Omental fat pad (tissue), 4 donors: ENCODE results near the gene NOL4L. TPM values are rescaled to one million over a fixed set of nuclear protein-coding genes. Genes with fewer than 3 reads are reported as not detected.

Experiments used
- ATAC-seq: fragments of 150-250 bp; one replicate; pipeline ENCODE4 v1.9.1; 2016; ENCODE audit warnings: mild to moderate bottlenecking, moderate library complexity; ENCODE audit not compliant: low FRiP score
- DNase-seq: peaks from one replicate; pipeline ENCODE4 v3.0.0-alpha.2; 2019; ENCODE audit warnings: low spot score
- CTCF ChIP-seq, 3 donors: fragments of 450-650 bp; IDR thresholded peaks; one replicate each; pipeline ENCODE4 v1.5.1; 2016 to 2017; ENCODE audit warnings: antibody characterized with exemption in 3 of 3, mild to moderate bottlenecking in 3 of 3, moderate library complexity in 2 of 3
- total RNA-seq, 4 donors: library from RNA; depleted of rRNA; stranded (reverse); fragments of >200 nt; gene quantifications; one replicate each; pipeline ENCODE4 v1.1.0, GENCODE V29; 2016

NOL4L gene
- total RNA-seq, 4 donors from 2014 or later, result 6.8 to 15.3 (median 13.6) TPM

GRCh38 chr20:32434434-32434833 is 150.7 kb downstream of the NOL4L start:
- no peak for ATAC-seq
- DNase-seq, result no peak
- no peak for TF ChIP-seq CTCF (IDR thresholded peaks at IDR 0.05)

DNA sequence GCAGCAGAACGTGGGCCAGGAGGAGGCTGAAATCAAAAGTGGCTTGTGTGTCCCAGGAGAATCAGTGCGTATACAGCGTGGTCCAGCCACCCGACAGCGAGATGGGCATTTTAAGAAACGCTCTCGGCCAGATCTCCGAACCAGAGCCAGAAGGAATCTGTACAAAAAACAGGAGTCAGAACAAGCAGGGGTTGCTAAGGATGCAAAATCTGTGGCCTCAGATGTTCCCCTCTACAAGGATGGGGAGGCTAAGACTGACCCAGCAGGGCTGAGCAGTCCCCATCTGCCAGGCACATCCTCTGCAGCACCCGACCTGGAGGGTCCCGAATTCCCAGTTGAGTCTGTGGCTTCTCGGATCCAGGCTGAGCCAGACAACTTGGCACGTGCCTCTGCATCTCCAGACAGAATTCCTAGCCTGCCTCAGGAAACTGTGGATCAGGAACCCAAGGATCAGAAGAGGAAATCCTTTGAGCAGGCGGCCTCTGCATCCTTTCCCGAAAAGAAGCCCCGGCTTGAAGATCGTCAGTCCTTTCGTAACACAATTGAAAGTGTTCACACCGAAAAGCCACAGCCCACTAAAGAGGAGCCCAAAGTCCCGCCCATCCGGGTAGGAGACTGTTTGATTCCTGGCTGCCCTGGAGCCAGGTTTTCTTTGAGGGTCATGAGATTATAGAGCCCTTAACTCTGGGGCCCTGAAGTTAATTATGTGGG is 151.7 kb downstream of the NOL4L start:
- no peak for ATAC-seq
- DNase-seq, result no peak
- TF ChIP-seq CTCF (IDR thresholded peaks at IDR 0.05), result no peak

- ATAC-seq (no peak), DNase-seq (no peak)
- TF ChIP-seq CTCF (IDR thresholded peaks at IDR 0.05), result no peak
Measured at GRCh38 chr20:32432277-32432676, 152.9 kb downstream of the NOL4L start.

GRCh38 chr20:32431457-32431856 is 153.7 kb downstream of the NOL4L start:
- TF ChIP-seq CTCF (IDR thresholded peaks at IDR 0.05), result no peak
- DNase-seq (no peak), ATAC-seq (no peak)

- no peak for DNase-seq
- no peak for TF ChIP-seq CTCF (IDR thresholded peaks at IDR 0.05)
- no peak for ATAC-seq
Measured at GRCh38 chr20:32429745-32430360, 155.3 kb downstream of the NOL4L start.

DNA sequence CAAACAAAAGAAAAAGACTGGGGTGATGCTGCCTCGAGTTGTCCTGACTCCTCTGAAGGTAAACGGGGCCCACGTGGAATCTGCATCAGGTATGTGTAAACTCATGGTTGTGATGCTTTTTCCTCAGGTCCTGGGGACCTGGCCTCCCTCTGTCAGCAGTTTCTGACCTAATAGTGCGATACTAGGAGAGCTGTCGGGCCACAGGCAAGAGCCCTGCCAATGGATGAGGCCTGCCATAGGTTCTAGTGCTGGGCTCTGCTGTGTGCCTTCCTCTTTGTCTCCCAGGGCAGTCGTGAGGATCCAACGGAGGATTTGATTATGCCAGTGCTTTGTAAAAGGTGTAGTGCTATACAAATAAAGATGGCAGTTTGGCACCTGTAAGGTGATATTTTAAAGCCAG is 155.8 kb downstream of the NOL4L start:
- ATAC-seq (no peak), DNase-seq (no peak)
- no peak for TF ChIP-seq CTCF (IDR thresholded peaks at IDR 0.05)

GRCh38 chr20:32427996-32428395 is 157.1 kb downstream of the NOL4L start:
- DNase-seq (no peak), ATAC-seq (no peak)
- no peak for TF ChIP-seq CTCF (IDR thresholded peaks at IDR 0.05)
